GM03348 (cell line): Measurements from ENCODE around the gene SYT1.

ENCODE experiments used
- DNase-seq: peaks from one replicate; pipeline ENCODE4 v3.0.0; 2012; ENCODE audit warnings: low spot score

The SYT1 gene

DNA sequence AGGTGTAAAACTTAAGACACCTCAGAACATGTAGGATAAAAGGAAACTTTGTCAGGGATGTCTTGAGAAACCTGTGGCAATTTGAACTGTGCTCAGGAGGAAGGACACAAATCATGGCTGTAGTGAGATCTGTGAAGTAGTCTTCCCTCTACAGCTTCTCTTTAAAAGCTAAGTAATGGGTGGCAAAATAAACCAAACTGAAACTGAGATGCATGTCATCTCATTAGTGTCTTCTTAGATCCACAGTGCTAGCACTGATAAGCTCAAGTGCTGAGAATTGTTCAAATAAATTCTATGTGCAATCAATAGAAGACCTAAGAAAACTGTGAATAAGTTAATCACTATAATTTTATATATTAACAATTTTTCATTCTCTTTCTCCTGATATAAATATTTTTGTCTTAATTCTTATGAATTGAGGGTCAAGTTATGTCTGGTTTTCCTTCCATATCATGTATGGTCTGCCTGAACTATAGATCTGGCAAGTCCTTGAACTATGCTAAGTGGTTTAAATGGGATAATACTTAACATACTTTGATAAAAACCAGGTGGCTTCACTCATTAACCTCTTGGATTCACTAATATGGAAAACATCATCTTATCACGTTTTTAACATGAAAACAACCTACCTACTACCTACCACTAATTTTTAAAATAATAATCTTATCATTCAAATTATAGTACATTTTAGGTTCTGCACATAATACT is 27.2 kb downstream of the SYT1 start:
- DNase-seq = no peak

DNA sequence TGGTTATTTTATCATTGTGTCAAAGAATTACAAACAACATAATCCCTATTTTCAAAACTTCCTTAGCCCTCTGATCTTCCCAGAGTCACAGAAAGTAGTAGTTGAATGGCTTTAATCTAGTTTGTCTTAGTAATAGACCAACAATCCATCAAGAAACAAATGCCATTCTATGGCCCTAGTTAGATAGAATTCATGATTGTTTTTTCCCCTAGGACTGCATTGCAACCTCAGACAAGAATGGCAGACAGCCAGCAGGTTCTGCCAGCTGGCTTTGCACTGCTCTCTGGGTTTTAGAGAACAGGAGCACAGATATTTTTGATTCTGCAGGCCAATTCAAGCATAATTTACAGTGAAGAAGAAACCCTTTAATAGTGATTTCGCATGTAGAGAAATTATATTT is 33.8 kb downstream of the SYT1 start:
- no peak for DNase-seq

DNA sequence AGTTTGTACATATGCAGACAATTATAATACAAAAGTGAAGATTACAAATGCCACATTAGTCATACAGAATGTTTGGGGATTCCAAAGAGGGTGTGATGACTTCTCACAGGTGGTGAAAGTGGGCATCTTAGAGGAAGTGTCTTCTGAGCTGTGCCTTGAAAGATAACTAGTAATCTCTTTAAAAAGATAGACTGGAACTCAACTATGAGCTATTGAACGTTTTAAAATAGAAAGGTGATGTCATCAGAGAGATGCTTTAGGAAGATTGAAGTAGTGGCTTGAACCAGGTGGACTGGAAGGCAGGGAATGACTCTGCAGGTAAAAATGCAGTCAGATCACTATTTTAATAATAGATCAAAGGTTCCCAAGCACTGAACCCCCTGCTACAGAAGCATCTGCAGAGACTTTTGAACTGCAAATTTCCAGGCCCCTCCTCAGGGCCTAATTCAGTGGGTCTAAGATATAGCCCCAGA is 50.3 kb downstream of the SYT1 start:
- DNase-seq = no peak

DNA sequence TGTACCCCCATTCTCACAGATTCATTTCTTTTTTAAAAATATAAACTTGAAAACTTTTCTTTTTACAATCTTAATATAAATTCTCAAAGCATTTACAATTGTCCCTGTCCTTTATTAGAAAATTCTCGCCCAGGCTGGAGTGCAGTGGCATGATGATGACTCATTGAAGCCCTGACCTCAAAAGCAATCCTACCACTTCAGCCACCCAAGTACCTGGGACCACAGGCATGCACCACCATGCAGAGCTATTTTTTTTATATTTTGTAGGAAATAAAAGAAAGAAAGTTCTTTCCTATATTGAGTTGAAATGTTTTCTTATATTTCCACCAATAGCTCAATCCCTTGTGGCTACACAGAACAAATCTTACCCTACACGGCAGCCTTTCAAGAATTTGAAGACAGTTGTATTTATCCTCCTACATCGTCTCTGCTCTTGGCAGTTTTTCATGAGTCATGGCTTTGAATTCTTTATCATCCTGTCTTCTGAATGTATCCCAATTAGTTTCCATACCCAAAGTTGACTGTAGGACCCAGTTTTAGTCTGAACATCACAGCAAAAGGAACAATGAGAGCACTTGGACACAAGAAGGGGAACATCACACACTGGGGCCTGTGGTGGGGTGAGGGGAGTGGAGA is 52.4 kb downstream of the SYT1 start:
- no peak for DNase-seq

DNA sequence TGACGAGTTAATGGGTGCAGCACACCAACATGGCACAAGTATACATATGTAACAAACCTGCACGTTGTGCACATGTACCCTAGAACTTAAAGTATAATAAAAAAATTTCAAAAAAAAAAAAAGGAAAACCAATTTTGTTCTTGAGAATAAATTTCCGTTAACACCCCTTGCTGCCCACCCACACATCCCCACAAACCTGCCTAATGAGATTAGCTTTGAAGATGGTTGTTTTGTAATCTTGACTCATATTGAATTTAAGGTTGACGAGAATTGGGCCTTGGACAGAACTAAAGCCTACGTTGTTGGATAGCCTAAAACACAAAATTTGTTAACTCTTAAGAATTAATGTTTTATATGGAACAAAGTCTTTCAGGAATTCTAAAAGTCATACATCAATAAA is 52.9 kb downstream of the SYT1 start:
- no peak for DNase-seq

DNA sequence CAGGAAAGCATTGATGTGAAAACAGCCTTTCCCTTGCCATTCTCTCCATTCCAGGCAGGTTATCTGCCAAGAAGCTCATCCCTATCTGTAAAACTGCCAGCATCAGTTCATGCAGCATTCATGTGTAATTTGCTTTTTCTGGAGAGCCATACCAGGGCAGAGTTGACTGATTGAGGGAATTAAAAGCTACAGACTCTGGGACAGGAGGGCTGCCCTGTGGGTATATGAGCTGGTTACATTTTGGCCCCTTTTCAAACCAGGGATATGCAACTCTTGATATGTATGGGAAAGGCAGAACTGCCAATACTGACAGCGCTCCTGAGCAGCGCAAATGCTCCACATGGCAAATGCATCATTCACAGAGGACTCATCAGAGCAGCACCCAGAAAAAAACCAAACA is 53.7 kb downstream of the SYT1 start:
- no peak for DNase-seq

DNA sequence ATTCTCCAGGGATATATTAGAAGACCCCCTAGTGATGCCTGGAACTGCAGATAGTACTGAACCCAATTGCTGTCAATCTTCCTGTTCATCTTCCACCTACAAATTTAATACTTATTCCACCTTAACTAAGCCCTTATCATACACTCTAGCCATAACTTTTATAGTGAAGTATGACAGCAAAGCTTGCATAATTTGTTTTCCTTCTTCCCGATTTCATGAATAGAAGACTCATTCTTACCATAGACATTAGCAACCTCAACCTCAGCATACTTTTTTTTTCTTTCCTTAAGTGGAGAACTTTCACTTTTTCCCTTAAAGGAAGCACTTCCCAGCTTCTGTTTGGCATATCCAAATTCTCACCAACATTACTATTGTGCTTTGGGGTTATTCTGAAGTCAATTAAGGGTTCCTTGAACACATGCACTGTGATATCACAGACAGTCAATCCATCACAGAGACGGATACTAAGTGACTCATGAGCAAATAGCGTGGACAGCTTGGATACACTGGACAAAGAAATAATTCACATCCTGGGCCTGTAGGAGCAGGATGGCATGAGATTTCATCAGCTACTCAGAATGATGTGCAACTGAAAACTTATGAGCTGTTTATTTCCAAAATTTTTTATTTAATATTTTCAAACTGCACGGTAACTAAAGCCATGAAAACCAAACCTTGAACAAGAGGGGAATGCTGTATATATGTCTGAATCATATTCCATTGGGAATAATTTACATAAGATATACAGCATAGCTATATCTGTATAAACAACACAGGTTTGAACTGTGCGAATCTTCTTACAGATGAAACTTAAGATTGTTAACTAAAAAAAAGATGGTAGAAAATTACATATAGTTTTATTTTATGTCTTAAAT is 63.9 kb downstream of the SYT1 start:
- peak; percentile 20 for DNase-seq

DNA sequence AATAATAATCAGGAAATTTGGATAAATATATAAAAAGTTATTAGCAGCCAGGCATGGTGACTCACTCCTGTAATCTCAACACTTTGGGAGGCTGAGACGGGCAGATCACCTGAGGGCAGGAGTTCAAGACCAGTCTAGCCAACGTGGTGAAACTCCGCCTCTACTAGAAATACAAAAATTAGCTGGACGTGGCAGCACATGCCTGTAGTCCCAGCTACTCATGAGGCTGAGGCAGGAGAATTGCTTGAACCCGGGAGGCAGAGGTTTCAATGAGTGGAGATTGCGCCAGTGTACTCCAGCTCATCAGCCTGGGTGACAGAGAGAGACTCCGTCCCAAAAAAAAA is 64.5 kb downstream of the SYT1 start:
- DNase-seq = no peak

DNA sequence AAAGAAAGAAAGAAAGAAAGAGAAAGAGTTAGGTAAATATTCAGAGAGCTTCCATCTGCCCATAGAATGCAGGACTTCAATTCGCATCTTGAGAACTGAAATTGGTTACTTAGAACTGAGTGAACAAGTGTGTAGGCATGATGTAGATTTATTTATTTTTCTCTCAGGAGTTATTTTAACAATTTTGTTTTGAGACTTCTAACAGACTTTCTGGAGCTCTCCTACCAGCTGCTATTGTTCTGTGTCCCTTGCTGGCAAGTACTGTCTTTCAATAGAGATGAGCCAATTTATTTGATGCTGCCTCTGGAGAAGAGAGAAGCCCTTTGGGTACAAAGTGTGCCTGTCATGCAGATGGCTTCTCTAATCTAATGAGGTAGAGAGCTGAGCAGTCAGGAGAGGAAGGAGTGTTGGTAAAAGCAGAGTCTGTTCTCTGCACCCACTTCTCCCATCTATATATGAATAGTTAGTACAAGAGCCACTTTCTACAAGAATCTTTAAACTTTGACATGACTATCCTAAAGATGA is 67.0 kb downstream of the SYT1 start:
- DNase-seq = no peak

DNA sequence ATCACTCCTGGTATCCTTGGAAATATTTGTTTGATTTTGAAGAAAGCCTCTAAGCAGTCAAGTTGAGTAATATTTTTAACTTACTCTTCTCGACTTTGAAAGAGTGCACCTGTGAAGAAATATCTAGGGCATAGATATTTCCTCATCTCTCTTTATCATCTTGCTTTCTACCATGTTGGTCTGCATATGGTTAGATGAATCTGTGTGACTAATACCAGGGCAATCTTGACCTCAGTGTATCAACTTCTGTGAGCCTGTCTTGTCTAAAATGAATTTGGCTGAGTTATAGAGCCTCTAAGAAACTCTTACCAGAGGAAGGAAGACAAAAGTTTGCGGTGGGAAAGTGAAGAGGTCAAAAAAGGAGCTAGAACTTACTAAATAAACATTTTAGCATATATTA is 68.4 kb downstream of the SYT1 start:
- DNase-seq = no peak

DNA sequence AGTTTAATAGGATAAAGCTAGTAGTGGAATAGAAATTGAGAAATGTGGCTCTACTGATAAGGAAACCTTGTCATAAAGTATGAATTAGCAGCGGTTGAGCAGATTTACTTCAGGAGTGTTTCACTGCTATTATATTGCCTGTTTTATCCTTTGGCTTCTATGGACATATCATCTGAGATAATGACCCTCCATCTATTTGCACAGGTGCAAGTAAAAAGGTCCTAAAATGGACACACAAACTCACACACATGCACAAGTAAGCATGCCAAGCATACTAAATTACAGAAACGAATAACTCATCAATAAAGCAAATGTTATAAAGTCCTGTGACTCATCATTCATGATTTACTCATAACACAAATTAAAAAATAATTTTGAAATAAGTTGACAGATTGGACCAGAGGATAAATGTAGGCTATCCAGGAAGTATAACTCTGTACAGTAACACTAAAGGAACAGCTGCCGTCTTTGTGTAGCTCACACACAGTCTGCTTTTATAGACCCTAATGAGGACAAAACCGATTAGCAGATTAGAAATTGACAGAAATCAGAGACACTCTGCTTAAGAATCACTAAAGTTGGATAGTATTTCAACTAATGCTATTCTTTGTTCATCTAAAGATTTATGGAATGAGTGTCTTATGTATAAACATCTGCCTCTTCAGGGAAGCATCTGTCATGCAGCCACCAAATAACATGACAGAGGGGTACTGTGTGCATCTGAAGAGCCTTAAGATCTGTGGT is 73.9 kb downstream of the SYT1 start:
- no peak for DNase-seq

DNA sequence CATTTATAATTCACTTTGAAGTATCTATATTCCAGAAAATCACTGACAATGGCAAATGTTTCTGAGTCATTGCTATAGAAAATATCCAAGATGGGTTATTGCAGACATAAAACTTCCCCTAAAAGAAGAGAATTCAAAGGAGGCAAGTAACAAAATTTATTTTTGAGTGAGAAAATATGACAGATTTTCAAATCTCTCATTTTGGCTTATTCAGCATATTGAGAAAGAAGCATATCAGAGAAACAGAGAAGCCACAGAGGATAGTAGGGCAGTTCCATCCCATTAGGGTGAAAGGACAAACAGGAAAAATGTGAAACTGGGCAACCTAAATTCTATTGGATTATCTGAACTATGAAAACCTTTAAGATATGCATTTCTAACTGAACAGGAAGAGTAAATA is 85.0 kb downstream of the SYT1 start:
- no peak for DNase-seq

DNA sequence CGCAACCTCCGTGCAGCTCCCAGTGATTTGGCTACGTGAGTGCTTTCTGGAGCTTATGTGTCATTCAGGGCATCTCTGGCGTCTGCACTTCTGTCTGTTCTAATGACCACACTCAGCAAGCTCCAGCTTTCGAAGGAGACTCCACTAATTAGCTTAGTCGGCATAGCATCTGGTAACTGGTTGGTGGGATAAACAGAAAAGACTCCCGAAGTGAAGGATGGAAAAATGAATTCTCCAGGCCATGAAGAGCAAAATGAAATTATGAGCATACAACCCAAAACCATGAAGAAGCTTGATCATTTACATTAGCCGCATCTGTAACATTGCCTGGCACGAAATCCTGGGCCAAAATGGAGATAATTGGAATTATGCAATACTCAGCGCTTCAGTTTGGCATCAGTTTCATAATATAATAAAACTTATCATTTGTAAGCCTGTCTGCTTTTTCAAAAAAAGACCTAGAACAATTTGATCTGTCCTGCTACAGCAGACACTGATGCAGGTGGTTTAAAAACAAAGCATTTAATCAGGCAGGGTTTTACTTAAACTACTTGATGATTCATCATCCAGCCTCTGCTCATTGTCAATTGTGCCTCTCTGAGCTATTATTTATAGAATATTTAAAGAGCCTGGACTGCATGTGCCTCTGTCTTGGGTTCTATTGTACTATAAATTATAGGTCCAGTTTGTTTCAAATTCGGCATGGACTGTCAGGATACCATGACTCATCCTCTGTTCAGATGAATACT is 87.4 kb downstream of the SYT1 start:
- DNase-seq = no peak

DNA sequence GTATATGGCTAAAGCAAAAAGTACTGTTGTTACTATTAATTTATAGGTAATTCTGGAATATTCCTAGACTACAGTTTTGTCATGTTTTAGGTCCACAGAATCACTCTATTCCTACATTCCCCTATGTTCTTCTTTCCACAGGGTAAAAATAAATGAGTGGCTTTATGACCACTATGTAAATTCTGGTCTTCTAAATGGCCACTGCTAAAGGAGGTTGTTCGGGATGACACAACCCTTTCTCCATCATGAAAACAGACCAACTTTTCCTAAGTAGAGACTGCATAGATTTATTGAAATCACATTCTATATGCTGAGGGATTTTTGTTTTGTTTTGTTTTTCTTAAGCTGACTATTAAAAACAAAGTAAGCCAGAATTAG is 88.0 kb downstream of the SYT1 start:
- no peak for DNase-seq

DNA sequence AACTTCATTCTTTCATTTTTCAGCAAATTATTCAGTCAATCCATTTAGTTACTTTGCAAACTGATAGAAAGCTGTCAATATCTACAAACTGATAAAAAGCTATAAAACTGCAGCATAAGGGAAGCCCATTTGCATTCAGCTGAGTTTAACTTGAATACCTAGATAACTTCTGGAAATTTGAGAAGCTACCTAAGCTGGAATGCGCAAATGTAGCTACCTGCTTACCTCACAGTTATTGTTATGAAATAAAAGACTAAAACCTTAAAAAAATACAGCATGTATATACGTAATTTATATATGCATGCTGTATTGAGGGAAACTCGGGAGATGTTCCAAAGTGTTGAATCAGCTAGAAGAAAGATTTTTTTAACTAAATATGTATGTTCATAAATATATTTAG is 94.4 kb downstream of the SYT1 start:
- no peak for DNase-seq

DNA sequence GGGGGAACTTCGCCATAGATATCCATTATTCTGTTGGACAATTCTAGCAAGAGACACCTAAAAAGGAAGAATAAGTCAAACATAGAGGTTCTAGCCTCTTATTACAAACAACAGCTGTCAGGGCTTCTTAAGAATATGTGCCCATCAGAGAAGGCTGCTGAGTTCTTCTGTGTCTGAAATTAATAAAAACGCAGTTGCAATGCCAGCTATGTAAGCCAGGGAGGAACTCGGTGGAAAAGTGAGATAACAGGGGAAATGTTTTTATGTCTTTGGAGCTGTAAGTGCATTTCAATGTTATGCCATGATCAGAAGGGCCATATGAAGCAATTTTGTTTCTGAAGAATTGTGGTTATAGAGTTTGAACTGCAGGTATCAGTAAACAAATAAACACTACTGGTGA is 95.0 kb downstream of the SYT1 start:
- peak; percentile 4 for DNase-seq

DNA sequence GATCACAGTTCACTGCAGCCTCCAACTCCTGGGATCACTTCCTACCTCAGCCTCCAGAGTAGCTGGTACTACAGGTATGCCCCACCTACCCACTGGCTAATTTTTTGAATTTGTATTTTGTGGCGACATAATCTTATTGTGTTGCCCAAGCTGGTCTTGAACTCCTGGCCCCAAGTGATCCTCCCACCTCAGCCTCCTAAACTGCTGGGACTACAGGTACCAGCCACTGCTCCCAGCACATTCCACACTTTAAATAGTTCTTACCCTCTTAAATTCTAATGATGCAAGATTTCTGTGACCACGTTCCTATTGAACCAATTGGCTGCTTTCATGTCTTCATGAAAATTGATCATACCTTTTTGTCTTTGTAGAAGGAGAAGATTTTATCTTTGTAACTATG is 96.6 kb downstream of the SYT1 start:
- DNase-seq = no peak

DNA sequence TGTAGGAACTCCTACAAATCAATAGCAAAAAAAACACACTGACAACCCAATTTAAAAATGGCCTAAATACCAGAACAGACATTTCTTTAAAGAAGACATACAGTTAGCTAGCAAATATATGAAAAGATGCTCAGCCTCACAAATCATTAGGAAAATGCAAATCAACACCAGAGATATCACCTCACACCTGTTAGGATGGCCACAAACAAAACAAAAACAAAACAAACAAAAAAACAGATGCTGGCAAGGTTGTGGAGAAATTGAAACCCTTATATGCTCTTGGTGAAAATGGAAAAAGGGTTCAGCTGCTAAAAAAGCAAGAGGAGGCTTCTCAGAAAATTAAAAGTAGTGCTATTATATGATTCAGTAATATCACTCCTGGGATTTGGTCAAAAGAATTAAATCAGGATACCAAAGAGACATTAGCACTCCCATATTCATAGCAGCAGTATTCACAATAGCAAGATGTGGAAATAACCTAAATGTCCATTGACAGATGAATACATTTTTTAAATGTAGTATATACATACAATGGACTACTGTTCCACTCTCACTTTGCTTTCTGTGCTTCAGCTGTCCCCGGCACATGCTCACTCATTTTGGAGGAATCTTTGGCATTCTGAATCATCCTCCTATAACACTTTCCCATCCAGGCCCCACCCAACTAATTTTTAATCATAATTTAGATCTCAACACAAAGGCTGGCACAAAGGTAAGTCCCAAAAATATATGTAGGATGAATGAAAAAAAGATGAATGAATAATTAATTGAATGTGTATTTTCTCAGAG is 99.1 kb downstream of the SYT1 start:
- DNase-seq = peak; percentile 28

DNA sequence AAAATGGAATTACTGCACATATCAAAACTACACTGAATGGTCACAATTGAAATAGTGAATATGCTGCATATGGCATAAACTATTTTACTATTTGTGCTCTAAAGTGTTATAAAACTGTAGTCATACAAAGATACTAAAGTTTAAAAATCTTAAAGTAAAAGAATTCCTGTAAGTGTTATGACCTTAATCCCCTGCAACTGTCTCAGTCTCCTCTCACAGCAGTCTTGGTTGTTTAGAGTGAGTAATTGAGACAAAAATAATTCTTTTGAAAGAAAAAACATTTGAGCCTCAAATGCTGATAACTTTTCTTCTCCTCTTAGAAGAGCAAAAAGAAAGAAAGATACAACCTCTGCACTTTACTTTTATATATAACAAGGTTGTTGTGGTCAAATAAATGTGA is 99.9 kb downstream of the SYT1 start:
- DNase-seq = no peak

DNA sequence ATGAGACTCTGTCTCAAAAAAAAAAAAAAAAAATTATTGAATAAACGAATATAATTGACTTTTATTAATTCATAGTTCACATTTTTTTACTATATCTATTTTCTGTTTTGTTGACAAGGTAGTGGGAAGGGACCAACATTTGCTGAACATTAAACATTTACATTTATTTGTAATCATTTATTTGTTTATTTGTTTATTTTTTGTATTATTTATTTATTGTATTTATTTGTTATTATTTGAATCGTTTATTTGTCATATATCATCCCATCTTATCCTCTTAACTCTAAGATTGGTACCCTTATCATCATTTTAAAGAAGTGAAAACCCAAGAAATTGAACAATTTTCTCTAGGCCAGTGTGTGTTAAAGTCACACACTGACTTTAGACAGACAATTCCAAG is 101.5 kb downstream of the SYT1 start:
- no peak for DNase-seq

DNA sequence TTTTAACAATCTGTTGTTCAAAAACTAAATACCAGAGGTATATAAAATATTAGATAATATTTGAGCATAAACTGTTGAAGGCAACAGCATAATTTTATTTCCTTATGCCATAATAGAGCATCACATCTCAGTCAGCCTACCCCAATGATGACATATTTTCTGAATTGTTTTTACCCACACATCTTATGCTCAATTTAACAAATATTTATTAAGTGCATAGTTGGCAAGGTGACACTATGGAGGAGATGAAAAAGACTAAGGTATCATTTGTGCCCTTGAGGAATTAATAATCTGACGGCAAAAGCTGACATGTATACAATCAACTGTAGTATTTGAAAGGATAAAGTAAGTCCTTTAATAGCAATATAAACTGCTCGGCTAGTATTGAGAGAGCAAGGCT is 102.4 kb downstream of the SYT1 start:
- no peak for DNase-seq
